Fibroblast of pulmonary artery (primary cell): ENCODE data around the gene PPM1A.

Experiments used
- DNase-seq: peaks from one replicate; pipeline ENCODE4 v3.0.0-alpha.2; 2010; ENCODE audit warnings: low read depth
- H3K4me3 ChIP-seq: replicated peaks from 2 replicates; pipeline ENCODE4 v1.5.1; 2011; ENCODE audit warnings: low read depth, mild to moderate bottlenecking, control low read depth, low read length, moderate library complexity
- TF ChIP-seq, protein P1 (sequence below): IDR thresholded peaks from 2 replicates; pipeline ENCODE4 v1.5.1; 2011; ENCODE audit warnings: mild to moderate bottlenecking, control low read depth, low read length, inconsistent platforms; ENCODE audit errors: missing control alignments

PPM1A gene

GRCh38 chr14:60249321-60250256 lies 568 bp downstream of the PPM1A start:
- peak overlapping the region; percentile 77 for H3K4me3 ChIP-seq
- DNase-seq: peak; percentile 61
- TF ChIP-seq, protein P1, sequence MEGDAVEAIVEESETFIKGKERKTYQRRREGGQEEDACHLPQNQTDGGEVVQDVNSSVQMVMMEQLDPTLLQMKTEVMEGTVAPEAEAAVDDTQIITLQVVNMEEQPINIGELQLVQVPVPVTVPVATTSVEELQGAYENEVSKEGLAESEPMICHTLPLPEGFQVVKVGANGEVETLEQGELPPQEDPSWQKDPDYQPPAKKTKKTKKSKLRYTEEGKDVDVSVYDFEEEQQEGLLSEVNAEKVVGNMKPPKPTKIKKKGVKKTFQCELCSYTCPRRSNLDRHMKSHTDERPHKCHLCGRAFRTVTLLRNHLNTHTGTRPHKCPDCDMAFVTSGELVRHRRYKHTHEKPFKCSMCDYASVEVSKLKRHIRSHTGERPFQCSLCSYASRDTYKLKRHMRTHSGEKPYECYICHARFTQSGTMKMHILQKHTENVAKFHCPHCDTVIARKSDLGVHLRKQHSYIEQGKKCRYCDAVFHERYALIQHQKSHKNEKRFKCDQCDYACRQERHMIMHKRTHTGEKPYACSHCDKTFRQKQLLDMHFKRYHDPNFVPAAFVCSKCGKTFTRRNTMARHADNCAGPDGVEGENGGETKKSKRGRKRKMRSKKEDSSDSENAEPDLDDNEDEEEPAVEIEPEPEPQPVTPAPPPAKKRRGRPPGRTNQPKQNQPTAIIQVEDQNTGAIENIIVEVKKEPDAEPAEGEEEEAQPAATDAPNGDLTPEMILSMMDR: no peak

GRCh38 chr14:60250257-60251035 lies 1.4 kb downstream of the PPM1A start:
- peak overlapping the region; percentile 77 for H3K4me3 ChIP-seq
- peak; percentile 18 for DNase-seq
- TF ChIP-seq, protein P1: no peak

- DNase-seq: no peak
- H3K4me3 ChIP-seq: peak overlapping the region; percentile 77
- TF ChIP-seq, protein P1: no peak
Measured at GRCh38 chr14:60251877-60252276, 2.9 kb downstream of the PPM1A start.

- H3K4me3 ChIP-seq: no peak overlapping the region
- DNase-seq: no peak
- TF ChIP-seq, protein P1: no peak
Measured at GRCh38 chr14:60252630-60253029, 3.6 kb downstream of the PPM1A start.

- TF ChIP-seq, protein P1: no peak
- no peak overlapping the region for H3K4me3 ChIP-seq
- no peak for DNase-seq
Measured at GRCh38 chr14:60253649-60254048, 4.6 kb downstream of the PPM1A start.

DNA sequence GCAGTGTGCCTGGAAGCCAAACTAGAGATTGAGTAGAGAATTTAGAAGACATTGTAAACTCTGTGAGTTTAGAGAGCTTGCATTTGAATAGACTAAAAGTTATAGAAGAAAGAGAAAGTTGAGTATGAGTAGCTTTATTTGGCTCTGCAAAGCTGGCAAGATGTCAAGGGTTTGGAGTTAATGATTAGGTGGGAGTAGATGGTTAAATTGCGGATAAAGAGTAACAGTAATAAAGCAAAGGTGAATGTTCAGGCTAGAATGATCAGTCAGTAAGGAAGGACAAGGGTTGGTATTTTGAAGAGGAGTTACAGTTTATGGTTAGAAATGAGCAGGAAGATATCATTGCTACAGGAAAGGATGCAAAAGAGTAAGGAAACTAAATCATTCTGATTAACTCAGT lies 5.2 kb downstream of the PPM1A start:
- no peak overlapping the region for H3K4me3 ChIP-seq
- TF ChIP-seq, protein P1: no peak
- DNase-seq: no peak
